ENCODE measurements around the gene DTD1. TPM values are rescaled to one million over a fixed set of nuclear protein-coding genes. Genes with fewer than 3 reads are reported as not detected.

DTD1 gene
- total RNA-seq, 2 donors from 2014 or later, result 31.2 to 51.6 TPM

GRCh38 chr20:18722371-18722770 lies 134.5 kb downstream of the DTD1 start:
- Histone ChIP-seq H3K9me3 (no peaks in the 10 kb centered on the region), H3K36me3 (no peaks in the 10 kb centered on the region), H3K4me3 (no peak overlapping the region), H3K27ac (no peak overlapping the region), H3K4me1 (replicated peaks) (no peaks in the 10 kb centered on the region), H3K27me3 (replicated peaks; ENCODE audit: insufficient read depth) (no peaks in the 10 kb centered on the region)
- intact Hi-C loops (cut with DNase I), result no loop called here
- WGBS, result 61% methylated on average over 1 of the region's 1 CpG
- DNase-seq (ENCODE audit: low spot score), result no peak
- TF ChIP-seq POLR2AphosphoS5 (IDR thresholded peaks at IDR 0.05) (no peak), CTCF (IDR thresholded peaks at IDR 0.05) (no peak), POLR2A (IDR thresholded peaks at IDR 0.05) (no peak)

- H3K27ac ChIP-seq, result no peak overlapping the region
- WGBS, result 97% methylated on average over 3 of the region's 3 CpGs
- H3K9me3 ChIP-seq, result no peaks in the 10 kb centered on the region
- no peak for DNase-seq (ENCODE audit: low spot score)
- H3K36me3 ChIP-seq, result no peaks in the 10 kb centered on the region
- no peaks in the 10 kb centered on the region for H3K4me1 ChIP-seq (replicated peaks)
- no peaks in the 10 kb centered on the region for H3K27me3 ChIP-seq (replicated peaks; ENCODE audit: insufficient read depth)
- TF ChIP-seq CTCF (IDR thresholded peaks at IDR 0.05) (no peak), POLR2AphosphoS5 (IDR thresholded peaks at IDR 0.05) (no peak), POLR2A (IDR thresholded peaks at IDR 0.05) (no peak)
- intact Hi-C loops (cut with DNase I), result loop anchor here (1.0 kb wide), 1 partner anchor 15 kb away; no protein-coding TSS in a partner anchor
- no peak overlapping the region for H3K4me3 ChIP-seq
Measured at GRCh38 chr20:18724077-18724476, 136.2 kb downstream of the DTD1 start.

GRCh38 chr20:18724788-18725464 lies 137.1 kb downstream of the DTD1 start:
- DNase-seq (ENCODE audit: low spot score), result no peak
- intact Hi-C loops (cut with DNase I), result loop anchor here (1.0 kb wide), 1 partner anchor 16 kb away; no protein-coding TSS in a partner anchor
- H3K36me3 ChIP-seq, result no peaks in the 10 kb centered on the region
- H3K27ac ChIP-seq, result no peak overlapping the region
- 83% methylated on average over 4 of the region's 4 CpGs for WGBS
- H3K4me1 ChIP-seq (replicated peaks), result no peaks in the 10 kb centered on the region
- TF ChIP-seq POLR2A (IDR thresholded peaks at IDR 0.05) (no peak), CTCF (IDR thresholded peaks at IDR 0.05) (no peak), POLR2AphosphoS5 (IDR thresholded peaks at IDR 0.05) (no peak)
- no peak overlapping the region for H3K4me3 ChIP-seq
- no peaks in the 10 kb centered on the region for H3K9me3 ChIP-seq
- no peaks in the 10 kb centered on the region for H3K27me3 ChIP-seq (replicated peaks; ENCODE audit: insufficient read depth)

- Histone ChIP-seq H3K9me3 (no peaks in the 10 kb centered on the region), H3K4me3 (no peak overlapping the region), H3K27me3 (replicated peaks; ENCODE audit: insufficient read depth) (no peaks in the 10 kb centered on the region), H3K27ac (no peak overlapping the region), H3K36me3 (no peaks in the 10 kb centered on the region), H3K4me1 (replicated peaks) (no peaks in the 10 kb centered on the region)
- TF ChIP-seq POLR2AphosphoS5 (IDR thresholded peaks at IDR 0.05) (no peak), CTCF (IDR thresholded peaks at IDR 0.05) (no peak), POLR2A (IDR thresholded peaks at IDR 0.05) (no peak)
- no peak for DNase-seq (ENCODE audit: low spot score)
- intact Hi-C loops (cut with DNase I), result no loop called here
- 83% methylated on average over 9 of the region's 9 CpGs for WGBS
Measured at GRCh38 chr20:18727032-18727508, 139.2 kb downstream of the DTD1 start.
